HepG2 (cell line): Measurements from ENCODE around the gene MFAP1. TPM values are rescaled to one million over a fixed set of nuclear protein-coding genes. Genes with fewer than 3 reads are reported as not detected.

Experiments
- ARID2 ChIP-seq: sonication (generic); formaldehyde crosslinking; IDR thresholded peaks from 2 replicates; pipeline ENCODE4 v1.8.1; 2022; ENCODE audit warnings: mild to moderate bottlenecking, missing genetic modification reagents, borderline replicate concordance
- FOSL1 ChIP-seq: sonication (generic); formaldehyde crosslinking; IDR thresholded peaks from 2 replicates; pipeline ENCODE4 v1.9.0; 2021; ENCODE audit warnings: missing genetic modification reagents, borderline replicate concordance
- FOXK1 ChIP-seq: sonication (generic); formaldehyde crosslinking; IDR thresholded peaks from 2 replicates; pipeline ENCODE4 v1.4.0; 2020; ENCODE audit warnings: low read depth, missing genetic modification reagents, borderline replicate concordance
- MLLT10 ChIP-seq: sonication (generic); formaldehyde crosslinking; IDR thresholded peaks from 2 replicates; pipeline ENCODE4 v1.4.0; 2020; ENCODE audit warnings: missing genetic modification reagents
- PHF20 ChIP-seq: sonication (generic); formaldehyde crosslinking; IDR thresholded peaks from 2 replicates; pipeline ENCODE4 v1.5.0; 2020; ENCODE audit warnings: mild to moderate bottlenecking, missing genetic modification reagents
- ZNF441 ChIP-seq: sonication (generic); formaldehyde crosslinking; IDR thresholded peaks from 2 replicates; pipeline ENCODE4 v1.7.0; 2021; ENCODE audit warnings: missing genetic modification reagents, borderline replicate concordance
- ZNF510 ChIP-seq: sonication (generic); formaldehyde crosslinking; IDR thresholded peaks from 2 replicates; pipeline ENCODE4 v1.4.0; 2020; ENCODE audit warnings: low read depth, mild to moderate bottlenecking, missing genetic modification reagents
- ZNF567 ChIP-seq: sonication (generic); formaldehyde crosslinking; IDR thresholded peaks from 2 replicates; pipeline ENCODE4 v1.8.1; 2023; ENCODE audit warnings: mild to moderate bottlenecking, missing genetic modification reagents, borderline replicate concordance
- ZNF598 ChIP-seq: sonication (generic); formaldehyde crosslinking; IDR thresholded peaks from 2 replicates; pipeline ENCODE4 v1.5.1; 2020; ENCODE audit warnings: mild to moderate bottlenecking, missing genetic modification reagents, borderline replicate concordance
- ZNF703 ChIP-seq: sonication (generic); formaldehyde crosslinking; IDR thresholded peaks from 2 replicates; pipeline ENCODE4 v1.5.1; 2020; ENCODE audit warnings: missing genetic modification reagents, mild to moderate bottlenecking, moderate library complexity, borderline replicate concordance
- ZNF792 ChIP-seq: IDR thresholded peaks from 2 replicates; pipeline ENCODE4 v1.6.1; 2016
- polyA plus RNA-seq, 8 experiments: library from polyadenylated mRNA; depleted of rRNA in 3 of 8; stranded (reverse) in 7 of 8; unstranded in 1 of 8; fragments of >200 nt; fragmentation: Illumina TruSeq in 4 of 8; extraction: Trizol in 4 of 8; gene quantifications; 2 replicates each; pipeline versions ENCODE4 v1.2.1 to v1.2.3, GENCODE V29; 2011 to 2016; ENCODE audit warnings: low read depth in 4 of 8, missing spikeins in 1 of 8, mixed read lengths in 1 of 8; ENCODE audit not compliant: insufficient read depth in 1 of 8
- total RNA-seq, 5 experiments: library from RNA; depleted of rRNA; stranded (reverse); fragments of >200 nt; fragmentation: Illumina TruSeq; extraction: Trizol; gene quantifications; 2 replicates each; pipeline ENCODE4 v1.2.3, GENCODE V29; 2016; ENCODE audit warnings: low read depth in 1 of 5
- TF ChIP-seq, protein P1 (sequence below): sonication (generic); formaldehyde crosslinking; IDR thresholded peaks from 2 replicates; pipeline ENCODE4 v1.4.0; 2020; ENCODE audit warnings: mild to moderate bottlenecking, low read depth, missing genetic modification reagents
- TF ChIP-seq, protein P2 (sequence below): sonication (generic); formaldehyde crosslinking; IDR thresholded peaks from 2 replicates; pipeline ENCODE4 v1.8.1; 2023; ENCODE audit warnings: mild to moderate bottlenecking, missing genetic modification reagents
- TF ChIP-seq, protein P3 (sequence below): IDR thresholded peaks from 2 replicates; pipeline ENCODE4 v1.6.1; 2016; ENCODE audit warnings: mild to moderate bottlenecking
- TF ChIP-seq, protein P4 (sequence below): sonication (generic); formaldehyde crosslinking; IDR thresholded peaks from 2 replicates; pipeline ENCODE4 v1.4.0; 2020; ENCODE audit warnings: missing genetic modification reagents

Gene MFAP1
- total and polyA plus RNA-seq, 2 of the 13 experiments (the other 11 are each of a cell fraction or from before 2014, with no cell fraction given) = 11.8 to 39.5 TPM

DNA sequence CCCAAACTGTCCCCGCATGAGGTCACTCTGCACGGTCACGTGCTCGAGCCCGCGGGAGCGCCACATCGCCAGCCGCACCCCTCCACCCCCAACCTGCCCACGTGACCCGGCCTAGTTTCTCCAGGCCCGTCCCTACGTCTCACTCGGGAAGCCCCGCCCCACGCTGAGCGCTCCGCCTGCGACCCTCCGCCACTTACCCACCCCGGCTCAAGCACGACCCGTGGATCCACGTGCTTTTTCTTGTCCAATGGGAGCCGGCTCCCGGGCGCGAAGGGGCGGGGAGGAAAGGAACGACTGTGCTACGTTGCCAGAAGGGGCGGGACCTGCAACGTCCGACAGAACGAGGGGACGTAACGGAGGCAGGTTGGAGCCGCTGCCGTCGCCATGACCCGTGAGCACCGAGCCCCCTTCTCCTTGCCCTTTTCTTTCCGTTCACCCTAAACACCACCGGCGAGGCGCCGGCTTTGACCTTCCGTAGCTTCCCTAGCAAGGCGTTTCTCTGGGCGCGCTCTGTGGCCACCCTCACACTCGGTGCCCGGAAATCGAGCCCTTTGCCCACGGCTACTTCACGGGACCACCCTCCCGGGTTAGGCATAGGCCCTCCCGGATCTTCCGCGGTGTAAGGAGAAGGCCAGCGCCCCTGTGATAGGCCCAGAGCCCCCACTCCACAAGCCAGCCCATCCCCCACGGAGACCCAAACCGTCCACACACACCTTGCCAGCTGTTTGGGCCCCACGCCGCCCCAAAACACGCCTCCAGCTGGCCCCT is 32.3 kb downstream of the MFAP1 start, which contains the start of gene SERF2 (continued):
- TF ChIP-seq, protein P1, sequence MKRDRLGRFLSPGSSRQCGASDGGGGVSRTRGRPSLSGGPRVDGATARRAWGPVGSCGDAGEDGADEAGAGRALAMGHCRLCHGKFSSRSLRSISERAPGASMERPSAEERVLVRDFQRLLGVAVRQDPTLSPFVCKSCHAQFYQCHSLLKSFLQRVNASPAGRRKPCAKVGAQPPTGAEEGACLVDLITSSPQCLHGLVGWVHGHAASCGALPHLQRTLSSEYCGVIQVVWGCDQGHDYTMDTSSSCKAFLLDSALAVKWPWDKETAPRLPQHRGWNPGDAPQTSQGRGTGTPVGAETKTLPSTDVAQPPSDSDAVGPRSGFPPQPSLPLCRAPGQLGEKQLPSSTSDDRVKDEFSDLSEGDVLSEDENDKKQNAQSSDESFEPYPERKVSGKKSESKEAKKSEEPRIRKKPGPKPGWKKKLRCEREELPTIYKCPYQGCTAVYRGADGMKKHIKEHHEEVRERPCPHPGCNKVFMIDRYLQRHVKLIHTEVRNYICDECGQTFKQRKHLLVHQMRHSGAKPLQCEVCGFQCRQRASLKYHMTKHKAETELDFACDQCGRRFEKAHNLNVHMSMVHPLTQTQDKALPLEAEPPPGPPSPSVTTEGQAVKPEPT = 0 out of 2 replicates have a peak, but pooled peaks have one; percentile 48
- no peak; the same call in 1 of the 2 replicates for TF ChIP-seq ZNF441 (CRISPR knock-in tag)
- TF ChIP-seq ZNF567 (CRISPR knock-in tag) = peak; percentile 67; the same call in 1 of the 2 replicates
- 0 out of 2 replicates have a peak, but pooled peaks have one; percentile 9 for TF ChIP-seq PHF20 (CRISPR knock-in tag)
- peak; percentile 23; the same call in 1 of the 2 replicates for TF ChIP-seq ZNF598
- peak; percentile 37; the same call in 1 of the 2 replicates for TF ChIP-seq ZNF792 (CRISPR knock-in tag)
- no peak for TF ChIP-seq FOXK1 (CRISPR knock-in tag)
- TF ChIP-seq ZNF510 (CRISPR knock-in tag) = 0 out of 2 replicates have a peak, but pooled peaks have one; percentile 35
- TF ChIP-seq FOSL1 (CRISPR knock-in tag) = no peak
- TF ChIP-seq, protein P2, sequence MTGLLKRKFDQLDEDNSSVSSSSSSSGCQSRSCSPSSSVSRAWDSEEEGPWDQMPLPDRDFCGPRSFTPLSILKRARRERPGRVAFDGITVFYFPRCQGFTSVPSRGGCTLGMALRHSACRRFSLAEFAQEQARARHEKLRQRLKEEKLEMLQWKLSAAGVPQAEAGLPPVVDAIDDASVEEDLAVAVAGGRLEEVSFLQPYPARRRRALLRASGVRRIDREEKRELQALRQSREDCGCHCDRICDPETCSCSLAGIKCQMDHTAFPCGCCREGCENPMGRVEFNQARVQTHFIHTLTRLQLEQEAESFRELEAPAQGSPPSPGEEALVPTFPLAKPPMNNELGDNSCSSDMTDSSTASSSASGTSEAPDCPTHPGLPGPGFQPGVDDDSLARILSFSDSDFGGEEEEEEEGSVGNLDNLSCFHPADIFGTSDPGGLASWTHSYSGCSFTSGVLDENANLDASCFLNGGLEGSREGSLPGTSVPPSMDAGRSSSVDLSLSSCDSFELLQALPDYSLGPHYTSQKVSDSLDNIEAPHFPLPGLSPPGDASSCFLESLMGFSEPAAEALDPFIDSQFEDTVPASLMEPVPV (CRISPR knock-in tag) = peak; percentile 48
- TF ChIP-seq, protein P3, sequence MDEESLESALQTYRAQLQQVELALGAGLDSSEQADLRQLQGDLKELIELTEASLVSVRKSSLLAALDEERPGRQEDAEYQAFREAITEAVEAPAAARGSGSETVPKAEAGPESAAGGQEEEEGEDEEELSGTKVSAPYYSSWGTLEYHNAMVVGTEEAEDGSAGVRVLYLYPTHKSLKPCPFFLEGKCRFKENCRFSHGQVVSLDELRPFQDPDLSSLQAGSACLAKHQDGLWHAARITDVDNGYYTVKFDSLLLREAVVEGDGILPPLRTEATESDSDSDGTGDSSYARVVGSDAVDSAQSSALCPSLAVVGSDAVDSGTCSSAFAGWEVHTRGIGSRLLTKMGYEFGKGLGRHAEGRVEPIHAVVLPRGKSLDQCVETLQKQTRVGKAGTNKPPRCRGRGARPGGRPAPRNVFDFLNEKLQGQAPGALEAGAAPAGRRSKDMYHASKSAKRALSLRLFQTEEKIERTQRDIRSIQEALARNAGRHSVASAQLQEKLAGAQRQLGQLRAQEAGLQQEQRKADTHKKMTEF (CRISPR knock-in tag) = peak; percentile 82
- TF ChIP-seq, protein P4, sequence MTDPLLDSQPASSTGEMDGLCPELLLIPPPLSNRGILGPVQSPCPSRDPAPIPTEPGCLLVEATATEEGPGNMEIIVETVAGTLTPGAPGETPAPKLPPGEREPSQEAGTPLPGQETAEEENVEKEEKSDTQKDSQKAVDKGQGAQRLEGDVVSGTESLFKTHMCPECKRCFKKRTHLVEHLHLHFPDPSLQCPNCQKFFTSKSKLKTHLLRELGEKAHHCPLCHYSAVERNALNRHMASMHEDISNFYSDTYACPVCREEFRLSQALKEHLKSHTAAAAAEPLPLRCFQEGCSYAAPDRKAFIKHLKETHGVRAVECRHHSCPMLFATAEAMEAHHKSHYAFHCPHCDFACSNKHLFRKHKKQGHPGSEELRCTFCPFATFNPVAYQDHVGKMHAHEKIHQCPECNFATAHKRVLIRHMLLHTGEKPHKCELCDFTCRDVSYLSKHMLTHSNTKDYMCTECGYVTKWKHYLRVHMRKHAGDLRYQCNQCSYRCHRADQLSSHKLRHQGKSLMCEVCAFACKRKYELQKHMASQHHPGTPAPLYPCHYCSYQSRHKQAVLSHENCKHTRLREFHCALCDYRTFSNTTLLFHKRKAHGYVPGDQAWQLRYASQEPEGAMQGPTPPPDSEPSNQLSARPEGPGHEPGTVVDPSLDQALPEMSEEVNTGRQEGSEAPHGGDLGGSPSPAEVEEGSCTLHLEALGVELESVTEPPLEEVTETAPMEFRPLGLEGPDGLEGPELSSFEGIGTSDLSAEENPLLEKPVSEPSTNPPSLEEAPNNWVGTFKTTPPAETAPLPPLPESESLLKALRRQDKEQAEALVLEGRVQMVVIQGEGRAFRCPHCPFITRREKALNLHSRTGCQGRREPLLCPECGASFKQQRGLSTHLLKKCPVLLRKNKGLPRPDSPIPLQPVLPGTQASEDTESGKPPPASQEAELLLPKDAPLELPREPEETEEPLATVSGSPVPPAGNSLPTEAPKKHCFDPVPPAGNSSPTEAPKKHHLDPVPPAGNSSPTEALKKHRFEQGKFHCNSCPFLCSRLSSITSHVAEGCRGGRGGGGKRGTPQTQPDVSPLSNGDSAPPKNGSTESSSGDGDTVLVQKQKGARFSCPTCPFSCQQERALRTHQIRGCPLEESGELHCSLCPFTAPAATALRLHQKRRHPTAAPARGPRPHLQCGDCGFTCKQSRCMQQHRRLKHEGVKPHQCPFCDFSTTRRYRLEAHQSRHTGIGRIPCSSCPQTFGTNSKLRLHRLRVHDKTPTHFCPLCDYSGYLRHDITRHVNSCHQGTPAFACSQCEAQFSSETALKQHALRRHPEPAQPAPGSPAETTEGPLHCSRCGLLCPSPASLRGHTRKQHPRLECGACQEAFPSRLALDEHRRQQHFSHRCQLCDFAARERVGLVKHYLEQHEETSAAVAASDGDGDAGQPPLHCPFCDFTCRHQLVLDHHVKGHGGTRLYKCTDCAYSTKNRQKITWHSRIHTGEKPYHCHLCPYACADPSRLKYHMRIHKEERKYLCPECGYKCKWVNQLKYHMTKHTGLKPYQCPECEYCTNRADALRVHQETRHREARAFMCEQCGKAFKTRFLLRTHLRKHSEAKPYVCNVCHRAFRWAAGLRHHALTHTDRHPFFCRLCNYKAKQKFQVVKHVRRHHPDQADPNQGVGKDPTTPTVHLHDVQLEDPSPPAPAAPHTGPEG = 0 out of 2 replicates have a peak, but pooled peaks have one; percentile 64
- no peak for TF ChIP-seq ARID2 (CRISPR knock-in tag)
- no peak for TF ChIP-seq ZNF703
- no peak for TF ChIP-seq MLLT10 (CRISPR knock-in tag)
